ENCODE measurements around the gene NXPE4. TPM values are rescaled to one million over a fixed set of nuclear protein-coding genes. Genes with fewer than 3 reads are reported as not detected.

NXPE4 gene
- total RNA-seq, 1 experiment from 2014 or later, result not detected

DNA sequence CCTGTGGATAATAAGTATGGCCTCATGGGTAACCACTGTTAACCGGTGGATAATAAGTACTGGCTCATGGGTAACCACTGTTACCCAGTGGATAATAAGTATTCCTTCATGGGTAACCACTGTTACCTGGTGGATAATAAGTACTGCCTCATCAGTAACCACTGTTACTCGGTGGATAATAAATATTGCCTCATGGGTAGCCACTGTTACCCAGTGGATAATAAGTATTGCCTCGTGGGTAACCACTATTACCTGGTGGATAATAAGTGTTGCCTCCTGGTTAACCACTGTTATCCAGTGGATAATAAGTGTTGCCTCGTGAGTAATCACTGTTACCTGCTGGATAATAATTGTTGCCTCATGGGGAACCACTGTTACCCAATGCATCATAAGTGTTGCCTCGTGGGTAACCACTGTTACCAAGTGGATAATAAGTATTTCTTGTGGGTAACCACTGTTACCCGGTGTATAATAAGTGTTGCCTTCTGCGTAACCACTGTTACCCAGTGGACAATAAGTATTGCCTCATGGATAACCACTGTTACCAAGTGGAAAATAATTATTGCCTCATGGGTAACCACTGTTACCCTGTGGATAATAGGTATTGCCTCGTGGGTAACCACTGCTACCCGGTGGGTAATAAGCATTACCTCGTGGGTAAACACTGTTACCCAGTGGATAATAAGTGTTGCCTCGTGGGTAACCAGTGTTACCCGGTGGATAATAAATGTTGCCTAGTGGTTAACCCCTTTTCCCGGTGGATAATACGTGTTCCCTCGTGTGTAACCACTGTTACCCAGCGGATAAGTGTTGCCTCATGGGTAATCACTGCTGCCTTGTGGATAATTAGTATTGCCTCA is 26.6 kb upstream of the NXPE4 start:
- no peaks in the 10 kb centered on the region for H3K27me3 Mint-ChIP-seq (ENCODE audit: low read depth)
- H3K23me2 ChIP-seq (ENCODE audit: insufficient read length, low read depth, low read length, poor library complexity, severe bottlenecking), result no peaks in the 10 kb centered on the region
- WGBS (ENCODE audit: extremely low coverage, insufficient read length, low lambda C conversion rate), result no CpG with 5 or more reads among the region's 16 CpGs
- no peak for DNase-seq
- H2BK15ac ChIP-seq (ENCODE audit: low read depth, low read length), result no peak overlapping the region
- no peaks in the 10 kb centered on the region for H3K4me1 Mint-ChIP-seq
- no peak overlapping the region for H3K27ac ChIP-seq (ENCODE audit: insufficient read length, low read depth, low read length)
- no peak overlapping the region for H2BK5ac ChIP-seq (ENCODE audit: insufficient read length, low read length)
- no peaks in the 10 kb centered on the region for H4K20me1 ChIP-seq (ENCODE audit: control insufficient read depth, insufficient read depth, insufficient read length)
- no peak overlapping the region for H3K18ac ChIP-seq (ENCODE audit: insufficient read length, low read depth, low read length)
- H3K14ac ChIP-seq (ENCODE audit: insufficient read depth, low read length), result no peak overlapping the region
- H3K27me3 ChIP-seq (ENCODE audit: insufficient read depth, low read length), result no peaks in the 10 kb centered on the region
- H3K9me3 Mint-ChIP-seq, result peaks cover 47 to 58% of the 10 kb centered on the region in 2 experiments
- no peak overlapping the region for H2BK12ac ChIP-seq (ENCODE audit: insufficient read length, low read depth, low read length)
- H2AK5ac ChIP-seq (ENCODE audit: insufficient read length, low read length), result no peak overlapping the region
- H3K9ac ChIP-seq (ENCODE audit: extremely low read depth, insufficient read length, low read length), result no peak overlapping the region
- no peak overlapping the region for H2BK20ac ChIP-seq (ENCODE audit: low read depth, low read length, poor library complexity, severe bottlenecking)
- H3K4me3 Mint-ChIP-seq, result no peak overlapping the region
- no peak overlapping the region for H3T11ph ChIP-seq (ENCODE audit: low read length)
- no peak overlapping the region for H4K5ac ChIP-seq (ENCODE audit: insufficient read length, low read depth, low read length)
- H3K36me3 Mint-ChIP-seq (ENCODE audit: insufficient read depth in 1 of 3, low read depth in 3 of 3), result peaks cover 5 to 11% (median 9%) of the 10 kb centered on the region in 3 experiments; a peak in 6 of 7 replicates
- H3K4ac ChIP-seq (ENCODE audit: low read depth, low read length), result no peak overlapping the region
- H2AFZ ChIP-seq (ENCODE audit: low read length), result no peak overlapping the region
- no peak overlapping the region for H3K23ac ChIP-seq (ENCODE audit: insufficient read length, low read depth, low read length)
- no peak overlapping the region for H3K4me2 ChIP-seq (ENCODE audit: insufficient read depth, insufficient read length, low read length)
- H2BK120ac ChIP-seq (ENCODE audit: low read depth, low read length, poor library complexity, severe bottlenecking), result no peak overlapping the region
- H3K9me3 ChIP-seq (ENCODE audit: control insufficient read depth, low read depth, low read length), result peaks cover 11% of the 10 kb centered on the region
- no peaks in the 10 kb centered on the region for H3K4me1 ChIP-seq (ENCODE audit: insufficient read depth, low read length)
- TF ChIP-seq, protein P1, sequence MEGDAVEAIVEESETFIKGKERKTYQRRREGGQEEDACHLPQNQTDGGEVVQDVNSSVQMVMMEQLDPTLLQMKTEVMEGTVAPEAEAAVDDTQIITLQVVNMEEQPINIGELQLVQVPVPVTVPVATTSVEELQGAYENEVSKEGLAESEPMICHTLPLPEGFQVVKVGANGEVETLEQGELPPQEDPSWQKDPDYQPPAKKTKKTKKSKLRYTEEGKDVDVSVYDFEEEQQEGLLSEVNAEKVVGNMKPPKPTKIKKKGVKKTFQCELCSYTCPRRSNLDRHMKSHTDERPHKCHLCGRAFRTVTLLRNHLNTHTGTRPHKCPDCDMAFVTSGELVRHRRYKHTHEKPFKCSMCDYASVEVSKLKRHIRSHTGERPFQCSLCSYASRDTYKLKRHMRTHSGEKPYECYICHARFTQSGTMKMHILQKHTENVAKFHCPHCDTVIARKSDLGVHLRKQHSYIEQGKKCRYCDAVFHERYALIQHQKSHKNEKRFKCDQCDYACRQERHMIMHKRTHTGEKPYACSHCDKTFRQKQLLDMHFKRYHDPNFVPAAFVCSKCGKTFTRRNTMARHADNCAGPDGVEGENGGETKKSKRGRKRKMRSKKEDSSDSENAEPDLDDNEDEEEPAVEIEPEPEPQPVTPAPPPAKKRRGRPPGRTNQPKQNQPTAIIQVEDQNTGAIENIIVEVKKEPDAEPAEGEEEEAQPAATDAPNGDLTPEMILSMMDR (conservative IDR thresholded peaks at IDR 0.05), result no peak
- no peaks in the 10 kb centered on the region for H3K79me1 ChIP-seq (ENCODE audit: insufficient read depth, low read depth, low read length, poor library complexity, severe bottlenecking)
- H4K91ac ChIP-seq (ENCODE audit: insufficient read length, low read depth, low read length), result no peak overlapping the region
- H4K8ac ChIP-seq (replicated peaks; ENCODE audit: insufficient read length, low read depth, low read length), result no peak overlapping the region
- no peak overlapping the region for H3K56ac ChIP-seq (ENCODE audit: insufficient read length, low read depth, low read length)
- no peak overlapping the region for H3K27ac Mint-ChIP-seq
- H3K79me2 ChIP-seq (ENCODE audit: insufficient read depth, low read length), result no peaks in the 10 kb centered on the region
